NB4 (cell line): ENCODE data around the gene ZFYVE1.

Experiments
- CTCF ChIP-seq: IDR thresholded peaks from one replicate; pipeline ENCODE4 v1.5.1; 2012; ENCODE audit warnings: low read depth, low read length
- POLR2A ChIP-seq: IDR thresholded peaks from 2 replicates; pipeline ENCODE4 v1.6.1; 2011; ENCODE audit warnings: mild to moderate bottlenecking; ENCODE audit not compliant: insufficient read length; ENCODE audit errors: extremely low read depth

GRCh38 chr14:72961579-72962335 lies 65.1 kb downstream of the ZFYVE1 start:
- no peak for TF ChIP-seq CTCF
- TF ChIP-seq POLR2A, result no peak
